PFSK-1 (cell line): Measurements from ENCODE around the gene ADCYAP1R1.

Experiments used
- FOXP2 ChIP-seq: optimal IDR thresholded peaks from 2 replicates; pipeline ENCODE3; 2011; ENCODE audit warnings: borderline replicate concordance, control low read depth, inconsistent platforms; ENCODE audit not compliant: insufficient read depth; ENCODE audit errors: extremely low read length, extremely low read depth
- POLR2AphosphoS5 ChIP-seq: IDR thresholded peaks from 2 replicates; pipeline ENCODE4 v1.6.1; 2012; ENCODE audit warnings: low read depth, mild to moderate bottlenecking, control low read depth, low read length, moderate library complexity
- SIN3A ChIP-seq: IDR thresholded peaks from 2 replicates; pipeline ENCODE4 v1.6.1; 2012; ENCODE audit warnings: mild to moderate bottlenecking, low read length, moderate library complexity, borderline replicate concordance; ENCODE audit not compliant: insufficient read depth
- TAF1 ChIP-seq: IDR thresholded peaks from 2 replicates; pipeline ENCODE4 v1.6.1; 2012; ENCODE audit warnings: low read length, control low read depth, borderline replicate concordance; ENCODE audit not compliant: insufficient read depth
- TF ChIP-seq, protein P1 (sequence below), 2 experiments: IDR thresholded peaks; 2 replicates each; pipeline versions ENCODE4 v1.6.1 to v1.8.0; 2011 to 2012; ENCODE audit warnings: low read depth in 2 of 2, low read length in 2 of 2, control low read depth in 1 of 2, inconsistent platforms in 1 of 2, mild to moderate bottlenecking in 1 of 2, moderate library complexity in 1 of 2; ENCODE audit not compliant: insufficient read depth in 1 of 2

DNA sequence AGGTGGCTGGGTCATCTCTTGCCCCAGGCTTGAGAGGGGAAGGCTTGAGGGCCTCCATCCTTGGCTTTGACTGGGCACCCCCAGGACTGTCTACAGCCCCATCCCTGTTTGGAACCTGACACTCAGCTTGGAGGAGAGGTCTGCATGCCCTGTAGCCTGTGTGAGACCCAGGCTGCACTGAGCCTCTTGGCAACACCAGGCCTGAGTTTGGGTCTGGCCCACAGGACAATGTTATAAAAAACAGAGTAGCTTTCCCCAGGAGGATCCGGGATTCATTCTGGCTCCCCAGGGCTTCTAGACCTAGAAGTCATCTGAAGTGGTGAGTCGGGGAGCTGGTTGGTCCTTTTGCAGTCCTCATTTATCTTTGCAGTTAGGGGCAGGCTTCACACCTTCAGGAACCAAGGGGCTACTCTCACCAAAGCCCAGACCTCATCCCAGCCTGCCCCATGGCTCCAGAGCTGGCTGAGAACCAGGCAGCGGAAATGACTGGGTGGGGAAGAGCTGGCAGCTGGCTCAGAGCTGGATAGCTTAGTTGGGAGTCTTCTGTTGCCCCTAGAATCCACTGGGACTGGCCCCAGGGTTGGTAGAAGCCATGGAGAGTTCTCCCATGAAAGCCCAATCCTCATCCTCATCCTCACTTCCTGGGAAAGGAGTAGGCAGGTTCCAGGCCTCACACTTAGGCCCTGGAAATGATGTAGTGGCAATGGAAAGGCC, 68.8 kb downstream of the ADCYAP1R1 start:
- no peak for TF ChIP-seq POLR2AphosphoS5
- TF ChIP-seq TAF1: no peak
- TF ChIP-seq, protein P1, sequence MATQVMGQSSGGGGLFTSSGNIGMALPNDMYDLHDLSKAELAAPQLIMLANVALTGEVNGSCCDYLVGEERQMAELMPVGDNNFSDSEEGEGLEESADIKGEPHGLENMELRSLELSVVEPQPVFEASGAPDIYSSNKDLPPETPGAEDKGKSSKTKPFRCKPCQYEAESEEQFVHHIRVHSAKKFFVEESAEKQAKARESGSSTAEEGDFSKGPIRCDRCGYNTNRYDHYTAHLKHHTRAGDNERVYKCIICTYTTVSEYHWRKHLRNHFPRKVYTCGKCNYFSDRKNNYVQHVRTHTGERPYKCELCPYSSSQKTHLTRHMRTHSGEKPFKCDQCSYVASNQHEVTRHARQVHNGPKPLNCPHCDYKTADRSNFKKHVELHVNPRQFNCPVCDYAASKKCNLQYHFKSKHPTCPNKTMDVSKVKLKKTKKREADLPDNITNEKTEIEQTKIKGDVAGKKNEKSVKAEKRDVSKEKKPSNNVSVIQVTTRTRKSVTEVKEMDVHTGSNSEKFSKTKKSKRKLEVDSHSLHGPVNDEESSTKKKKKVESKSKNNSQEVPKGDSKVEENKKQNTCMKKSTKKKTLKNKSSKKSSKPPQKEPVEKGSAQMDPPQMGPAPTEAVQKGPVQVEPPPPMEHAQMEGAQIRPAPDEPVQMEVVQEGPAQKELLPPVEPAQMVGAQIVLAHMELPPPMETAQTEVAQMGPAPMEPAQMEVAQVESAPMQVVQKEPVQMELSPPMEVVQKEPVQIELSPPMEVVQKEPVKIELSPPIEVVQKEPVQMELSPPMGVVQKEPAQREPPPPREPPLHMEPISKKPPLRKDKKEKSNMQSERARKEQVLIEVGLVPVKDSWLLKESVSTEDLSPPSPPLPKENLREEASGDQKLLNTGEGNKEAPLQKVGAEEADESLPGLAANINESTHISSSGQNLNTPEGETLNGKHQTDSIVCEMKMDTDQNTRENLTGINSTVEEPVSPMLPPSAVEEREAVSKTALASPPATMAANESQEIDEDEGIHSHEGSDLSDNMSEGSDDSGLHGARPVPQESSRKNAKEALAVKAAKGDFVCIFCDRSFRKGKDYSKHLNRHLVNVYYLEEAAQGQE (IDR thresholded peaks at IDR 0.05; ENCODE audit: insufficient read depth in 1 of 2, low read depth in 2 of 2, low read length in 2 of 2): no peak
- TF ChIP-seq FOXP2: no peak
- no peak for TF ChIP-seq SIN3A
